ENCODE measurements around the gene NT5M. TPM values are rescaled to one million over a fixed set of nuclear protein-coding genes. Genes with fewer than 3 reads are reported as not detected.

NT5M gene
- total RNA-seq, 1 experiment from 2014 or later, result 10.8 TPM

GRCh38 chr17:17280613-17281549 is 22.3 kb upstream of the NT5M start, which contains the start of gene COPS3 (continued):
- peak; percentile 38; the same call in 1 of the 2 replicates for TF ChIP-seq USF2 (CRISPR knock-in tag; IDR thresholded peaks at IDR 0.05)
- TF ChIP-seq ZNF121 (CRISPR knock-in tag; IDR thresholded peaks at IDR 0.05), result no peak
- peak; percentile 70 for TF ChIP-seq SP1 (CRISPR knock-in tag; conservative IDR thresholded peaks at IDR 0.05)
- no peak for TF ChIP-seq ZNF425 (CRISPR knock-in tag; conservative IDR thresholded peaks at IDR 0.05)
- no peak for TF ChIP-seq MXD4 (CRISPR knock-in tag; IDR thresholded peaks at IDR 0.05; ENCODE audit: borderline replicate concordance)
- TF ChIP-seq PREB (CRISPR knock-in tag; IDR thresholded peaks at IDR 0.05; ENCODE audit: borderline replicate concordance), result no peak
- TF ChIP-seq ZNF512 (CRISPR knock-in tag; IDR thresholded peaks at IDR 0.05; ENCODE audit: borderline replicate concordance), result no peak
- no peak for TF ChIP-seq CREB1 (CRISPR knock-in tag; IDR thresholded peaks at IDR 0.05)
- peak; percentile 72 for TF ChIP-seq MAX (CRISPR knock-in tag; IDR thresholded peaks at IDR 0.05)
- no peak for TF ChIP-seq NFE2L1 (CRISPR knock-in tag; IDR thresholded peaks at IDR 0.05)
- no peak for TF ChIP-seq IRF1 (CRISPR knock-in tag; IDR thresholded peaks at IDR 0.05)
- TF ChIP-seq KAT7 (CRISPR knock-in tag; IDR thresholded peaks at IDR 0.05; ENCODE audit: borderline replicate concordance), result no peak
- no peak for TF ChIP-seq SMAD3 (CRISPR knock-in tag; IDR thresholded peaks at IDR 0.05; ENCODE audit: borderline replicate concordance)
- TF ChIP-seq ELF4 (CRISPR knock-in tag; IDR thresholded peaks at IDR 0.05; ENCODE audit: low read depth), result no peak
- TF ChIP-seq ZSCAN18 (CRISPR knock-in tag; IDR thresholded peaks at IDR 0.05), result no peak
- no peak for TF ChIP-seq ATF1 (CRISPR knock-in tag; IDR thresholded peaks at IDR 0.05)
- peak; percentile 95 for TF ChIP-seq E2F4 (CRISPR knock-in tag; IDR thresholded peaks at IDR 0.05; ENCODE audit: borderline replicate concordance, low read depth)
- no peak for TF ChIP-seq FOXJ3 (CRISPR knock-in tag; IDR thresholded peaks at IDR 0.05; ENCODE audit: borderline replicate concordance)
- TF ChIP-seq ARID4B (CRISPR knock-in tag; IDR thresholded peaks at IDR 0.05; ENCODE audit: borderline replicate concordance), result peak; percentile 65; the same call in 1 of the 2 replicates
- no peak for TF ChIP-seq ERG (CRISPR knock-in tag; IDR thresholded peaks at IDR 0.05)
- no peak for TF ChIP-seq HMGA2 (CRISPR knock-in tag; IDR thresholded peaks at IDR 0.05)
- TF ChIP-seq NR3C1 (CRISPR knock-in tag; conservative IDR thresholded peaks at IDR 0.05; ENCODE audit: low read depth), result no peak
